Activated effector memory CD4-positive, alpha-beta T cell treated with anti-CD3 and anti-CD28 coated beads, Interleukin-2, amount 50 U/mL, for 16 hours (primary cell): Measurements from ENCODE around the gene NRP2.

Experiments used
- DNase-seq: peaks from one replicate; pipeline ENCODE4 v3.0.0-alpha.2; 2020

The NRP2 gene

DNA sequence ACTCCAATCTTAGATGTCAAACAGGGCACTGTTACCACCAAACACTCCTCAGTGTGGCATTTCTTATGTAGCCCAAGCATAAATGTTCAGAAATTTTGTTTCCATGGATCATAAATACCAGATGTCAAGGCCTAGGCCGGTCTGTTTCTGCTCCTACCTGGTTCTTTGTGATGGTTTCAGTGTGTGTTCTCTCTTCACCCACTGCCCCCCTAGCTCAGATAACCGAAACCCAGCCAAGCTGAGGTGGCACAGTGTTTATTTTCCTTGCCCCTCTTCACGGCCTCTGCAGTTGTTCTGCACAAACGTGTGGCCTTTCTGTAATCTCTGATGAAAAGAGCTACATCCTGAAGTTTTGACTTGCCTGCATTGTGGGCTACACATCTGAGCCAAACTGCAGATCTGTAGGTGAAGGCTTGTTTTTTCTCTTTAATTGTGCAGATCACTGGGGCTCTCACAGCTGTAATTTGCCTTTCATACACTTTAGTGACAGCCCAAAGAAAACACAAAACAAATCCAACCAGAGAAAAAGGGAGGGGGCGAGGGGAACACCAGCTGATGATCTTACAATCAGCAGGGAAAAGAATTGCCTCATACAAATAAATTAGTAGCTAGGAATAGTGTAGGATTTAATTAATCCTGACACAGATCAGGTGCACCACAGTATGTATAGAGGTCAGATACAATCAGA is 99.1 kb downstream of the NRP2 start:
- no peak for DNase-seq

- DNase-seq, result no peak
Measured at GRCh38 chr2:205782941-205783340, 100.6 kb downstream of the NRP2 start.

- no peak for DNase-seq
Measured at GRCh38 chr2:205783872-205784499, 101.7 kb downstream of the NRP2 start.

DNA sequence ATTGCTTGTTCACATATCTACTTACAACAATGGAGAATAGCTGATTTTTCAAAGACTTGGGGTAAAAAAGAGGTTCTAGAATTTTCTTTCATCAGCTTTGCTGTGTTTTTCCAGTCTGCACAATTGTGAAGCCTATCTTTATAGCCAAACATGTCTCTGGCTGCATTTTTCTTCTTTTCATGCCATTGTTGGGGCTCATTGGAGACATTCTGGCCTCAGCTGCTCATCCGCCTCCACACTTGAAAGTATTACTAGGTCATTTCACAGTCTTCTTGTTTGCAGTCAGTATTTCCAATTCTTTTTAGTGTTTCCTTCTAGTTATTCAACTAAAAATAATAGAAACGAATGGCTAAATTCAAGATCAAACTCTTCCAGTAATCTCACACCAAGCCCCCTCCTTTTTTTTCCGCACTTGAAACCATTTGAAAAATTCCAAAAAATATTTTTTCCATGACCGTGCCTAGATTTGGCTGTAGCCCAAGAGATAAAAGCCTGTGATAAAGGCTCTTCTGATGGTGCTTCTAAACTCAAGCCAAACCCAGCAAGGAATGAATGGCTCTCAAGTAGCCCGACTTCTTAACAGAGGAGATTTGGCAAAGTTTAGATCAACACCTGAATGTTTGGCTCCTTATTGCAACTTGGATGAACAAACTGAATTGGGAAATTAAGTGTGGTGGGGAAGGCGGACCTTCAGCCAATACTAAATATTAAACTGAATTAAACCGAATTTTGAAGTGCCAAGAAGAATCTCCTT is 103.4 kb downstream of the NRP2 start:
- no peak for DNase-seq

DNA sequence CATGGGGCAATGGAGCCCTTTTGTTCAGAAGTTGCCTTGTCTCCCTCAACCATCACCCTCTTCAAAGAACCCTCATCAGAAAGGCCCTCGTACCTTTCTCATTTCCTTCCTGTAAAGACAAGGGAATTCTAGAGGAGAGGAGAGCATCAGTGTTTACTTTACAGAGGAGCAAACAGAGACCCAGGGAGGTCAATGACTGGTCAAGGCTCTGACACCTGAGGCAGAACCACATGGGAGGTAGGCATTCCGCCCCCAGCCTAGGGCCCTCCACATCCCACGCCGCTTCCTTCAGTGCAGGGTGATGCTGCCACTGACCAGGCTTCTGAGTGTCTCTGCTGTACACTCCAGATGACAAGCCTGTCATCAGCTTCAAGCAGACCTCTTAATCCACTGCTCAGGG is 104.7 kb downstream of the NRP2 start:
- no peak for DNase-seq

DNA sequence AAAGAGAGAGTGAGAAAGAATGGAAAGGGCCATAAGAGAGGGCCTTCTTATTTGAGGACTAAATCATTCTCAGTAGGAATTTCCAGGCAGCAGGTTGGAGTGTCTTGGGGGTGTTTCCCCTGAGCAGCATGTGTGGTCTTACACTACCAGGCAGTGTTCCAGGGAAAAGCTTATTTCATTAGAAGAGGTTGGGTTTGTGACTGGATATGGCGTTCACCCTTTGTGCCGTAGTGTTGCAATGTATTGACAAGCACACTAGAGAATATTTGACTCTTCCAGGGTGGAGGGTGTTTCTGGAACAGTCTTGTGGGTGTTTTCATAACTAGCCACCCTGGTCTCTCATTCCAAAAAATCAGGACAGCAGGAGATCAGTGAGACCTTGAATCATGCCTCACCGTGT is 105.5 kb downstream of the NRP2 start:
- no peak for DNase-seq

GRCh38 chr2:205789906-205790305 is 107.6 kb downstream of the NRP2 start:
- no peak for DNase-seq

- DNase-seq, result no peak
Measured at GRCh38 chr2:205792908-205793307, 110.6 kb downstream of the NRP2 start.

- DNase-seq, result no peak
Measured at GRCh38 chr2:205796805-205797313, 114.6 kb downstream of the NRP2 start.

GRCh38 chr2:205797866-205798265 is 115.6 kb downstream of the NRP2 start:
- DNase-seq, result no peak

- DNase-seq, result no peak
Measured at GRCh38 chr2:205800224-205800623, 117.9 kb downstream of the NRP2 start.

- no peak for DNase-seq
Measured at GRCh38 chr2:205800773-205801172, 118.5 kb downstream of the NRP2 start.

- no peak for DNase-seq
Measured at GRCh38 chr2:205802065-205802464, 119.8 kb downstream of the NRP2 start.

DNA sequence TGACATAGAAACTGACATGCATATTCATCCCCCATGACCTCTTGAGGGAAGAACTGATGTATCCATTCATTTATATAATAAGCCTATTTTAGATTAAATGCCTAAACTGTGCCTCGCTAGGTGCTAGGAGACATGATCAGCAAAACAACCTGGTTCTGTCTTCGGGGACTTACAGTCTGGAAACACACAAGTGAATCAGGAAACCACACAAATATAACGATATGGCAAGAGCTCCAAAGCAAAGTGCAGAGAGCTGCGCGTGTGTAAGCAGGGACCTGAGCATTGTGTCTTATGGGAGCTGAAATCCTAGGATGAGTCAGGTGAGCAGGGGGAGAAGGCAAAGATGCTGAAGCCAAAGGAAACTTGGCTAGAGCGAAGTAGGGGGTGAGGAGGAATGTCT is 120.6 kb downstream of the NRP2 start:
- DNase-seq, result no peak

DNA sequence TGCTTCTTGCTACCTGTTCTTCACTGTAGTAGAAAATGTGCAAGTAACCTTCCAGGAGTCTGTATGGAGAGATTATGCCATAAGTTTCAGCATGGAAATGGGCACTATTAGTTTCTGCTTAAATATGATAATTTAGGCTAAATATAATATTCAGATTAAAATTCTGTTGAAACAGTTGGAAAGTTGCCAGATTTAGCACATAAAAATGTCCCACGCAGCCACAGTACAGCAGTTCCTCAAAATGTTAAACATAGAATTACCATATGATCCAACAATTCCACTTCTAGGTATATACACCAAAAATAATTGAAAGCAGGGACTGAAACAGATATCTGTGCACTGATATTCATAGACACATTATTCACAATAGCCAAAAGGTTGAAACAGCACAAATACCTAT is 121.2 kb downstream of the NRP2 start:
- no peak for DNase-seq

GRCh38 chr2:205805136-205805535 is 122.8 kb downstream of the NRP2 start:
- no peak for DNase-seq

GRCh38 chr2:205806143-205806905 is 124.0 kb downstream of the NRP2 start:
- no peak for DNase-seq

DNA sequence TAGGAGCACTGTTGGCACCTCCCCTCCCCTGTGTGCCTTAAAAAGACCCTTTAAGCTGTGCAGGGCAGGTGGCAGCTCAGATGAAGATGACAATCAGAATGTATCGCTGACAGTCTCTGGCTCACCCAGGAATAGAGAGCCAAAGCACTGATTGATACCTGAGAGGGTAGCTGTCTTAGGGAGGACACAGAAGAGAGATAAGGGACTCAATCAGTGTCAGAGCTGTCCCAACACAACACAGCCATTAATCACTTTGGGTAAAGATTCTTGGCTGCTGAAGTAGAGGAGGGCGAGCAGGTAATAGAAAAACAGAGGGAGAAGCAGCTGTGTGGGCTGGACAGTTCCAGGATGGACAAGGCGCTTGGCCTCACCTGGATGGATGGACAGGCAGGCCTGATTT is 124.9 kb downstream of the NRP2 start:
- no peak for DNase-seq

GRCh38 chr2:205807758-205808157 is 125.5 kb downstream of the NRP2 start:
- DNase-seq, result no peak

DNA sequence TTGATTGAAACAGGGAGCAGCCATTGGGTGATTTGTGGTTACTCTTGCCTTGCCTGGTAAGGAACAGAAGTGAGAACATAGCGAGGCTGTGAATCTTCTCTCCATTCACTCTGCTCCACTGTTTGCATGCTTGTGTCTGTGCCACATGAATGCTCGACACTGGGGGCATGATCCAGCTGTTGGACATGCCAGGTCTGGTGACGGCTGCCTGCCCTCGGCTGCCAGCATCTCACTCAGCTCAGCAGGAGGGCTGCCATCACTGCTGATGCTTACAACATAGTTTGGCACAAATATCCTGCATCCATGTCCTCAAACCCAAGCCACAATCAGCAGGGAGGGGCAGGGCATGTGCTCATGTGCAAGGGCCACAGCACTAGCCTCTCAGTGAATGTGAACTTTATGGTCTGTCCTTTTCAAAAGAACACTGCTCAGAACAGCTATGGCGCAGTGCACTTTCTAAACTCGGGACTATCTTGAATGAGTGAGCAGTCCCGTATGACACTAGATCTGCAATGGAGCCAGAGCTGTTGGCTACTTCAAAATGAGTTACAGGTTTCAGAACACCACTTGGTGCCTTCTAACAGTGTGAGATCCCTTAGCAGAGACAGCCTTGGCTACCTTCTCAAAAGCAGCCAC is 126.3 kb downstream of the NRP2 start:
- DNase-seq, result no peak

- DNase-seq, result no peak
Measured at GRCh38 chr2:205811387-205811786, 129.1 kb downstream of the NRP2 start.

- no peak for DNase-seq
Measured at GRCh38 chr2:205814039-205814364, 131.7 kb downstream of the NRP2 start.

- no peak for DNase-seq
Measured at GRCh38 chr2:205815673-205816072, 133.4 kb downstream of the NRP2 start.
